ENCODE results near the gene GJA8.

- no peak for TF ChIP-seq CTCF (IDR thresholded peaks at IDR 0.05)
- TF ChIP-seq POLR2A (IDR thresholded peaks at IDR 0.05), result no peak
Observed at GRCh38 chr1:147919896-147920295, 17.3 kb downstream of the GJA8 start.

All from breast epithelium (tissue), 3 donors.